Measurements from ENCODE around the gene B4GALNT4. TPM values are rescaled to one million over a fixed set of nuclear protein-coding genes. Genes with fewer than 3 reads are reported as not detected.
"Not testable (repeated sequence)": the region's sequence is repeated elsewhere in the genome, so short reads cannot be mapped to it uniquely, and the experiment has no call there.

The B4GALNT4 gene
- total RNA-seq = under 1 TPM in 2 of 6 experiments, not detected in 4; 0.05 to 0.07 TPM
- long read RNA-seq = 0 reads

GRCh38 chr11:369336-370018 lies at the start of gene B4GALNT4:
TSS of gene B4GALNT4 (plus strand) at chr11:369499. CDS start at chr11:369804, 305 bp downstream.
- H3K9me3 ChIP-seq = no peaks in the 10 kb centered on the region
- H3K27me3 ChIP-seq = peaks cover 0 to 10% of the 10 kb centered on the region in 2 donors
- intact Hi-C loops (cut with DNase I) = loop anchor here (5.0 to 10.0 kb wide), 3 partner anchors 65 to 115 kb away; partner anchors contain the start of gene IFITM2 (in 1 of the 2)
- 3% methylated on average over 34 of the region's 118 CpGs for WGBS (ENCODE audit: insufficient coverage, low coverage, low lambda C conversion rate, missing lambda C conversion rate)
- no peak within 1 kb of the TSS for H3K4me3 ChIP-seq
- DNase-seq (peak in 1 of 3 donors; percentile 20), ATAC-seq (no peak)
- no peaks in the 10 kb centered on the region for H3K36me3 ChIP-seq
- no peaks in the 10 kb centered on the region for H3K4me1 ChIP-seq
- H3K27ac ChIP-seq = no peak within 1 kb of the TSS
- TF ChIP-seq CTCF (IDR thresholded peaks at IDR 0.05) (no peak), POLR2A (IDR thresholded peaks at IDR 0.05) (no peak)

- intact Hi-C loops (cut with DNase I); H3K36me3 ChIP-seq; H3K9me3 ChIP-seq; H3K27me3 ChIP-seq; DNase-seq: not testable (repeated sequence)
- Histone ChIP-seq H3K27ac (peak overlapping the region; percentile 99 to 100 (median 99)), H3K4me1 (peaks cover 0 to 19% (median 0%) of the 10 kb centered on the region in 4 donors), H3K4me3 (peak overlapping the region; percentile 75 to 83 (median 80))
- ATAC-seq = peak; percentile 2 to 5 (median 4)
- 0% methylated on average over 3 of the region's 10 CpGs for WGBS (ENCODE audit: insufficient coverage, low coverage, low lambda C conversion rate, missing lambda C conversion rate)
Measured at GRCh38 chr11:319888-320273, 49.4 kb upstream of the B4GALNT4 start.

GRCh38 chr11:324156-324555 lies 45.1 kb upstream of the B4GALNT4 start:
- no peaks in the 10 kb centered on the region for H3K36me3 ChIP-seq
- no peaks in the 10 kb centered on the region for H3K9me3 ChIP-seq
- TF ChIP-seq POLR2A (IDR thresholded peaks at IDR 0.05) = no peak
- TF ChIP-seq CTCF (IDR thresholded peaks at IDR 0.05) = no peak
- DNase-seq (no peak), ATAC-seq (no peak)
- no peaks in the 10 kb centered on the region for H3K27me3 ChIP-seq
- H3K4me1 ChIP-seq = peaks cover 0 to 20% (median 9%) of the 10 kb centered on the region in 4 donors
- no peak overlapping the region for H3K4me3 ChIP-seq
- WGBS (ENCODE audit: insufficient coverage, low coverage, low lambda C conversion rate, missing lambda C conversion rate) = 53% methylated on average over 8 of the region's 11 CpGs
- intact Hi-C loops (cut with DNase I) = no loop called here
- H3K27ac ChIP-seq = no peak overlapping the region

- WGBS (ENCODE audit: insufficient coverage, low coverage, low lambda C conversion rate, missing lambda C conversion rate) = 65% methylated on average over 22 of the region's 34 CpGs
- H3K9me3 ChIP-seq; H3K4me3 ChIP-seq; DNase-seq; H3K27me3 ChIP-seq; H3K27ac ChIP-seq; H3K36me3 ChIP-seq; intact Hi-C loops (cut with DNase I); ATAC-seq: not testable (repeated sequence)
- H3K4me1 ChIP-seq = peaks cover 0 to 20% (median 9%) of the 10 kb centered on the region in 4 donors
Measured at GRCh38 chr11:324593-325517, 44.4 kb upstream of the B4GALNT4 start.

- ATAC-seq = peak in 1 of 4 donors; percentile 3
- peaks cover 0 to 20% (median 9%) of the 10 kb centered on the region in 4 donors for H3K4me1 ChIP-seq
Measured at GRCh38 chr11:325796-326591, 43.3 kb upstream of the B4GALNT4 start.

More at GRCh38 chr11:325796-326591, 43.3 kb upstream of the B4GALNT4 start:
- no peak for DNase-seq
- H3K9me3 ChIP-seq = no peaks in the 10 kb centered on the region
- no peaks in the 10 kb centered on the region for H3K27me3 ChIP-seq
- WGBS (ENCODE audit: insufficient coverage, low coverage, low lambda C conversion rate, missing lambda C conversion rate) = 72% methylated on average over 21 of the region's 30 CpGs
- no peaks in the 10 kb centered on the region for H3K36me3 ChIP-seq
- H3K4me3 ChIP-seq = no peak overlapping the region
- intact Hi-C loops (cut with DNase I) = no loop called here
- TF ChIP-seq CTCF (IDR thresholded peaks at IDR 0.05) = no peak
- TF ChIP-seq POLR2A (IDR thresholded peaks at IDR 0.05) = no peak
- peak overlapping the region; percentile 85 to 96 (median 93) for H3K27ac ChIP-seq
